Fibroblast of lung (primary cell): ENCODE data around the gene NUP214. TPM values are rescaled to one million over a fixed set of nuclear protein-coding genes. Genes with fewer than 3 reads are reported as not detected.

Experiments
- DNase-seq, 2 donors: peaks; one replicate each; pipeline versions ENCODE4 v3.0.0 to v3.0.0-alpha.2; 2010; ENCODE audit warnings: low read depth in 2 of 2
- H2AFZ ChIP-seq: 2 replicates; pipeline ENCODE4 v1.5.1; 2012; ENCODE audit warnings: low read length, control low read depth, inconsistent platforms
- H3K27ac ChIP-seq: 2 replicates; pipeline ENCODE4 v1.5.1; 2011; ENCODE audit warnings: low read length, control low read depth; ENCODE audit not compliant: insufficient read depth
- H3K27me3 ChIP-seq: 2 replicates; pipeline ENCODE4 v1.5.1; 2011; ENCODE audit warnings: mild to moderate bottlenecking, low read length; ENCODE audit not compliant: control insufficient read depth, insufficient read depth
- H3K36me3 ChIP-seq: 2 replicates; pipeline ENCODE4 v1.5.1; 2011; ENCODE audit warnings: low read length; ENCODE audit not compliant: control insufficient read depth, insufficient read depth
- H3K4me1 ChIP-seq: 2 replicates; pipeline ENCODE4 v1.5.1; 2011; ENCODE audit warnings: low read length; ENCODE audit not compliant: control insufficient read depth, insufficient read depth; ENCODE audit errors: extremely low read depth
- H3K4me2 ChIP-seq: 2 replicates; pipeline ENCODE4 v1.5.1; 2011; ENCODE audit warnings: low read length, control low read depth; ENCODE audit not compliant: insufficient read depth; ENCODE audit errors: extremely low read depth
- H3K4me3 ChIP-seq, 4 experiments: fragments of 200-600 bp in 1 of 4; sonication (generic) in 1 of 4; replicated peaks in 1 of 4; 2 replicates each; pipeline ENCODE4 v1.5.1; 2011 to 2016; ENCODE audit warnings: low read length in 4 of 4, low read depth in 3 of 4, mild to moderate bottlenecking in 3 of 4, control low read depth in 2 of 4, inconsistent platforms in 1 of 4, mixed read lengths in 1 of 4; ENCODE audit not compliant: insufficient read depth in 1 of 4; ENCODE audit errors: control extremely low read depth in 1 of 4
- H3K79me2 ChIP-seq: 2 replicates; pipeline ENCODE4 v1.5.1; 2012; ENCODE audit warnings: mild to moderate bottlenecking, low read length, inconsistent platforms; ENCODE audit not compliant: control insufficient read depth, insufficient read depth
- H3K9ac ChIP-seq: 2 replicates; pipeline ENCODE4 v1.5.1; 2011; ENCODE audit warnings: mild to moderate bottlenecking, low read length, control low read depth; ENCODE audit not compliant: insufficient read depth
- H3K9me3 ChIP-seq: 2 replicates; pipeline ENCODE4 v1.5.1; 2012; ENCODE audit warnings: low read depth, low read length; ENCODE audit not compliant: control insufficient read depth, insufficient read depth
- H4K20me1 ChIP-seq: 2 replicates; pipeline ENCODE4 v1.5.1; 2011; ENCODE audit warnings: low read length; ENCODE audit not compliant: control insufficient read depth, insufficient read depth; ENCODE audit errors: extremely low read depth
- CTCF ChIP-seq, 2 donors: IDR thresholded peaks in 1 of 2; conservative IDR thresholded peaks in 1 of 2; 1 replicate in 1 of 2; 2 replicates in 1 of 2; pipeline ENCODE4 v1.5.1; 2011 to 2012; ENCODE audit warnings: low read length in 2 of 2, control low read depth in 1 of 2, inconsistent platforms in 1 of 2, low read depth in 1 of 2, mild to moderate bottlenecking in 1 of 2
- EZH2 ChIP-seq: IDR thresholded peaks from 2 replicates; pipeline ENCODE4 v1.5.1; 2012; ENCODE audit warnings: low read length, control low read depth, mild to moderate bottlenecking; ENCODE audit errors: missing control alignments
- polyA plus RNA-seq, 2 donors: library from polyadenylated mRNA; depleted of rRNA in 1 of 2; stranded (reverse) in 1 of 2; unstranded in 1 of 2; fragments of >200 nt; gene quantifications; 2 replicates each; pipeline ENCODE4 v1.2.1, GENCODE V29; 2011 to 2012; ENCODE audit warnings: missing spikeins in 1 of 2
- total RNA-seq: library from RNA; depleted of rRNA; stranded (reverse); fragments of >200 nt; gene quantifications from 2 replicates; pipeline ENCODE4 v1.2.1, GENCODE V29; 2014

The NUP214 gene
- total and polyA plus RNA-seq, 2 donors (not counting 1 experiment from before 2014, with no cell fraction given), result 5.0 to 12.2 TPM

- TF ChIP-seq CTCF (conservative IDR thresholded peaks at IDR 0.05 in 1 of 2, IDR thresholded peaks at IDR 0.05 in 1 of 2; ENCODE audit: low read depth in 1 of 2, low read length in 2 of 2), result no peak
- no peak for TF ChIP-seq EZH2
- no peak overlapping the region for H3K9ac ChIP-seq
- no peak overlapping the region for H3K4me2 ChIP-seq
- no peak overlapping the region for H2AFZ ChIP-seq
- no peaks in the 10 kb centered on the region for H3K36me3 ChIP-seq
- no peaks in the 10 kb centered on the region for H4K20me1 ChIP-seq
- H3K4me3 ChIP-seq, result no peak overlapping the region
- H3K79me2 ChIP-seq, result no peaks in the 10 kb centered on the region
- H3K27ac ChIP-seq, result no peak overlapping the region
- no peaks in the 10 kb centered on the region for H3K27me3 ChIP-seq
- H3K4me1 ChIP-seq, result no peaks in the 10 kb centered on the region
- DNase-seq, result peak; percentile 19 to 29
- H3K9me3 ChIP-seq, result no peaks in the 10 kb centered on the region
Observed at GRCh38 chr9:131214286-131214856, 89.0 kb downstream of the NUP214 start.

GRCh38 chr9:131214876-131215275 lies 89.5 kb downstream of the NUP214 start:
- Histone ChIP-seq H4K20me1 (no peaks in the 10 kb centered on the region), H3K79me2 (no peaks in the 10 kb centered on the region), H2AFZ (no peak overlapping the region), H3K4me1 (no peaks in the 10 kb centered on the region), H3K4me2 (no peak overlapping the region), H3K9me3 (no peaks in the 10 kb centered on the region), H3K9ac (no peak overlapping the region), H3K36me3 (no peaks in the 10 kb centered on the region), H3K4me3 (no peak overlapping the region), H3K27ac (no peak overlapping the region), H3K27me3 (no peaks in the 10 kb centered on the region)
- no peak for TF ChIP-seq CTCF (conservative IDR thresholded peaks at IDR 0.05 in 1 of 2, IDR thresholded peaks at IDR 0.05 in 1 of 2; ENCODE audit: low read depth in 1 of 2, low read length in 2 of 2)
- no peak for TF ChIP-seq EZH2
- DNase-seq, result peak in 1 of 2 donors; percentile 10

DNA sequence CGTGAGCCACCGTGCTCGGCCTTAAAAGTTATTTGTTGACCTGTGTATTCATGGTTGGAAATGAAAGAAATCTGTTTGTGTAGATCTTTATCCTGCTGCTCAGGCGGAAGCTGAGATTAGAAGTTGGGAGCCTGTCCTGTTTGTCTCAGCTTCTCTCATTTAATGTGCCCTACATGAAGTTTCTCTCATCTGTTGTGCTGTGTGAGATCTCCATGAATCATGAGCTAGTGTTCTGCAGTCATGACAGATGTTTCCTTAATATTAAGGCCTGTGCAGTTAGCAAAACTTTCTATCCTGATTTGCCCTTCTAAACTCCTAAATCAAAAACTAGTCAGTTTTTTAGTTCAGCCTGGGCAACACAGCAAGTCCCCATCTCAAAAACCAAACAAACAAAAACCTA lies 91.4 kb downstream of the NUP214 start:
- no peaks in the 10 kb centered on the region for H3K36me3 ChIP-seq
- H3K79me2 ChIP-seq, result no peaks in the 10 kb centered on the region
- H3K27me3 ChIP-seq, result no peaks in the 10 kb centered on the region
- no peaks in the 10 kb centered on the region for H4K20me1 ChIP-seq
- no peak overlapping the region for H3K4me3 ChIP-seq
- H3K27ac ChIP-seq, result no peak overlapping the region
- no peak overlapping the region for H2AFZ ChIP-seq
- DNase-seq, result no peak
- TF ChIP-seq EZH2, result no peak
- TF ChIP-seq CTCF (conservative IDR thresholded peaks at IDR 0.05 in 1 of 2, IDR thresholded peaks at IDR 0.05 in 1 of 2; ENCODE audit: low read depth in 1 of 2, low read length in 2 of 2), result no peak
- no peak overlapping the region for H3K4me2 ChIP-seq
- H3K9ac ChIP-seq, result no peak overlapping the region
- no peaks in the 10 kb centered on the region for H3K9me3 ChIP-seq
- no peaks in the 10 kb centered on the region for H3K4me1 ChIP-seq
